Measurements from ENCODE around the gene KMT2E. TPM values are rescaled to one million over a fixed set of nuclear protein-coding genes. Genes with fewer than 3 reads are reported as not detected.
A peak's percentile ranks its signal among the peaks of the same experiment; 100 is the strongest.

Gene KMT2E
- polyA plus RNA-seq, 4 donors = 65.9 to 86.6 (median 77.0) TPM

- no peak for DNase-seq (ENCODE audit: low read depth in 4 of 4, low spot score in 3 of 4)
Observed at GRCh38 chr7:105006367-105007136, 7.5 kb upstream of the KMT2E start.

GRCh38 chr7:105007298-105007697, 6.7 kb upstream of the KMT2E start:
- DNase-seq (ENCODE audit: low read depth in 4 of 4, low spot score in 3 of 4) = no peak

- DNase-seq (ENCODE audit: low read depth in 4 of 4, low spot score in 3 of 4) = no peak
Observed at GRCh38 chr7:105009667-105010503, 4.1 kb upstream of the KMT2E start.

GRCh38 chr7:105010504-105011130, 3.4 kb upstream of the KMT2E start:
- DNase-seq (ENCODE audit: low read depth in 4 of 4, low spot score in 3 of 4) = no peak

GRCh38 chr7:105011141-105011830, 2.7 kb upstream of the KMT2E start:
- DNase-seq (ENCODE audit: low read depth in 4 of 4, low spot score in 3 of 4) = peak in 1 of 4 donors; percentile 47

- DNase-seq (ENCODE audit: low read depth in 4 of 4, low spot score in 3 of 4) = no peak
Observed at GRCh38 chr7:105011831-105012502, 2.0 kb upstream of the KMT2E start.

- peak; percentile 93 to 96 (median 95) for DNase-seq (ENCODE audit: low read depth in 4 of 4, low spot score in 3 of 4)
Observed at GRCh38 chr7:105012503-105013220, 1.3 kb upstream of the KMT2E start.

- DNase-seq (ENCODE audit: low read depth in 4 of 4, low spot score in 3 of 4) = peak in 3 of 4 donors; percentile 87 to 89 (median 87)
Observed at GRCh38 chr7:105013221-105013815, 687 bp upstream of the KMT2E start.

- peak in 2 of 4 donors; percentile 63 to 67 for DNase-seq (ENCODE audit: low read depth in 4 of 4, low spot score in 3 of 4)
Observed at GRCh38 chr7:105014693-105015389, 836 bp downstream of the KMT2E start.

GRCh38 chr7:105015390-105015965, 1.5 kb downstream of the KMT2E start:
- DNase-seq (ENCODE audit: low read depth in 4 of 4, low spot score in 3 of 4) = peak in 1 of 4 donors; percentile 37

- DNase-seq (ENCODE audit: low read depth in 4 of 4, low spot score in 3 of 4) = peak in 1 of 4 donors; percentile 33
Observed at GRCh38 chr7:105016068-105016708, 2.2 kb downstream of the KMT2E start.

- no peak for DNase-seq (ENCODE audit: low read depth in 4 of 4, low spot score in 3 of 4)
Observed at GRCh38 chr7:105016709-105017656, 3.0 kb downstream of the KMT2E start.

- DNase-seq (ENCODE audit: low read depth in 4 of 4, low spot score in 3 of 4) = no peak
Observed at GRCh38 chr7:105017657-105018365, 3.8 kb downstream of the KMT2E start.

GRCh38 chr7:105019269-105019668, 5.3 kb downstream of the KMT2E start:
- no peak for DNase-seq (ENCODE audit: low read depth in 4 of 4, low spot score in 3 of 4)

- DNase-seq (ENCODE audit: low read depth in 4 of 4, low spot score in 3 of 4) = no peak
Observed at GRCh38 chr7:105020926-105021325, 6.9 kb downstream of the KMT2E start.

- no peak for DNase-seq (ENCODE audit: low read depth in 4 of 4, low spot score in 3 of 4)
Observed at GRCh38 chr7:105021352-105021751, 7.3 kb downstream of the KMT2E start.

Measured in right renal pelvis (tissue), 4 donors.